ENCODE data around the gene MAP6. TPM values are rescaled to one million over a fixed set of nuclear protein-coding genes. Genes with fewer than 3 reads are reported as not detected.

The MAP6 gene
- total RNA-seq, 1 donor from 2014 or later, result 26.4 TPM

DNA sequence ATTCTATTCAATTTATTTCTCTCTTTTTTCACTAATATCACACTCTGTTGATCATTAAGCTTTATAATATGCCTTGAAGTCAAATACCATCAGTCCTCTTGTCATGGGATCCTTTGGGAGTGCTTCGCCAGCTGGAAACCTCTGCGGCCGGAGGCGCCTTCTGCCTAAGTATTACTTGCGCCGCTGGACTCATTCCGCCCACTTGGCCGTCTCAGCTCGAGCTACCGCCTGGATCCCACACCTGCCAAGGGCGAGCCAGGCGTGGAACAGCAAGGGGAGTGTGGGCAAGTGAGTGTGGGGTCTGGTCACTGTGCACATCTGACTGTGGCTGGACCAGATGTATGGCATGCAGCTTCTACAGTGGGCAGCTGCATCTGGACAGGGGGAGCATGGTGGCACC lies 9.1 kb upstream of the MAP6 start:
- Mint-ChIP-seq H3K4me1 (ENCODE audit: low read depth) (no peaks in the 10 kb centered on the region), H3K9me3 (ENCODE audit: low read depth) (peaks cover 9% of the 10 kb centered on the region), H3K4me3 (ENCODE audit: unreplicated experiment) (no peak overlapping the region), H3K27ac (ENCODE audit: unreplicated experiment) (no peak overlapping the region), H3K36me3 (ENCODE audit: low read depth) (no peaks in the 10 kb centered on the region), H3K27me3 (ENCODE audit: low read depth) (peaks cover 35% of the 10 kb centered on the region)
- TF ChIP-seq, protein P1, sequence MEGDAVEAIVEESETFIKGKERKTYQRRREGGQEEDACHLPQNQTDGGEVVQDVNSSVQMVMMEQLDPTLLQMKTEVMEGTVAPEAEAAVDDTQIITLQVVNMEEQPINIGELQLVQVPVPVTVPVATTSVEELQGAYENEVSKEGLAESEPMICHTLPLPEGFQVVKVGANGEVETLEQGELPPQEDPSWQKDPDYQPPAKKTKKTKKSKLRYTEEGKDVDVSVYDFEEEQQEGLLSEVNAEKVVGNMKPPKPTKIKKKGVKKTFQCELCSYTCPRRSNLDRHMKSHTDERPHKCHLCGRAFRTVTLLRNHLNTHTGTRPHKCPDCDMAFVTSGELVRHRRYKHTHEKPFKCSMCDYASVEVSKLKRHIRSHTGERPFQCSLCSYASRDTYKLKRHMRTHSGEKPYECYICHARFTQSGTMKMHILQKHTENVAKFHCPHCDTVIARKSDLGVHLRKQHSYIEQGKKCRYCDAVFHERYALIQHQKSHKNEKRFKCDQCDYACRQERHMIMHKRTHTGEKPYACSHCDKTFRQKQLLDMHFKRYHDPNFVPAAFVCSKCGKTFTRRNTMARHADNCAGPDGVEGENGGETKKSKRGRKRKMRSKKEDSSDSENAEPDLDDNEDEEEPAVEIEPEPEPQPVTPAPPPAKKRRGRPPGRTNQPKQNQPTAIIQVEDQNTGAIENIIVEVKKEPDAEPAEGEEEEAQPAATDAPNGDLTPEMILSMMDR (IDR thresholded peaks at IDR 0.05), result no peak
- DNase-seq (ENCODE audit: low spot score), result no peak

DNA sequence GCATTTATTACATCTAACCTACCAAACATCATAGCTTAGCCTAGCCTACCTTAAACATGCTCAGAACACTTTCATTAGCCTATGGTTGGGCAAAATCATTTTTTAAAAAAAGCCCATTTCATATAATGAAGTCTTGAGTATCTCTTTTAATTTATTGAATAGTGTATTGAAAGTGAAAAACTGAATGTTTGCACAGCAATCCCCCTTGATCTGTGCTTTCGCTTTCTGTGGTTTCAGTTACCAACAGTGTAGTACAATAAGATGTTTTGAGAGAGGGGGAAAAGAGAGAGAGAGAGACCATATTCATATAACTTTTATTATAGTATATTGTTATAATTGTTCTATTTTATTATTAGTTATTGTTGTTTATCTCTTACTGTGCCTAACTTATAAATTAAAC lies 8.4 kb upstream of the MAP6 start:
- Mint-ChIP-seq H3K4me1 (ENCODE audit: low read depth) (no peaks in the 10 kb centered on the region), H3K9me3 (ENCODE audit: low read depth) (peaks cover 5% of the 10 kb centered on the region), H3K27me3 (ENCODE audit: low read depth) (peaks cover 37% of the 10 kb centered on the region), H3K27ac (ENCODE audit: unreplicated experiment) (no peak overlapping the region), H3K36me3 (ENCODE audit: low read depth) (no peaks in the 10 kb centered on the region), H3K4me3 (ENCODE audit: unreplicated experiment) (no peak overlapping the region)
- no peak for DNase-seq (ENCODE audit: low spot score)
- TF ChIP-seq, protein P1 (IDR thresholded peaks at IDR 0.05), result no peak

- Mint-ChIP-seq H3K27me3 (ENCODE audit: low read depth) (peaks cover 47% of the 10 kb centered on the region), H3K4me3 (ENCODE audit: unreplicated experiment) (no peak overlapping the region), H3K27ac (ENCODE audit: unreplicated experiment) (no peak overlapping the region), H3K9me3 (ENCODE audit: low read depth) (peaks cover 5% of the 10 kb centered on the region), H3K36me3 (ENCODE audit: low read depth) (peaks cover 2% of the 10 kb centered on the region), H3K4me1 (ENCODE audit: low read depth) (no peaks in the 10 kb centered on the region)
- DNase-seq (ENCODE audit: low spot score), result no peak
- TF ChIP-seq, protein P1 (IDR thresholded peaks at IDR 0.05), result no peak
Measured at GRCh38 chr11:75673977-75674582, 5.2 kb upstream of the MAP6 start.

DNA sequence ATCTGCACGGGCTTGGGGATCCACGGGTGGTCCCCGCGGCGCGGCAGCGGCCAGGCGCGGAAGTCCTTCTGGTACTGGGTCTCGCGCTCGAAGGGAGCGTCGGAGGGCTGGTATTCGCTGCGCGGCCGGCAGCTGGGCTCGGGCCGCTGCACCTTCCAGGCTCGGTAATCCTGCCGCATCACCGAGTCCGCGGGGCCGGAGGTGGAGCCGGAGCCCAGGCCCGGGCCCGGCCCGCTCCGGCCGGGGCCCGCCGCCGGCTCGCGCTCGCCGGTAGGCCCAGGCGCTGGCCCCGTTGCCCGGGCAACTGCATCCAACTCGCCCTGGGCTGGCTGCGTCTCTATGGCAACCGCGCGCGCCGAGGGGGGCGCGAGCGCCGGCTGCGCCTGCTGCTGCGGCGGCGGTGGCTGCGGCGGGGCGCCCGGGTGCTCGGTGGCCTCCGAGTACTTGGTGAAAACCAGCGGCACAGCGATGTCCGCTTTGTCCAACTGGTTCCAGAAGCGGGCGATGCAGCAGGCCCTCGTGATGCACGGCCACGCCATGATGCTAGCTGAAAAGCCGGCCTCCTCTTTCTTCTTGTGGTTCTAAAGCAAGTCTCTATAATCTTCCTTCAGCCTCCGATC lies 897 bp downstream of the MAP6 start:
- H3K27me3 Mint-ChIP-seq (ENCODE audit: low read depth), result peaks cover 37% of the 10 kb centered on the region
- no peaks in the 10 kb centered on the region for H3K9me3 Mint-ChIP-seq (ENCODE audit: low read depth)
- peak overlapping the region; percentile 88 for H3K4me3 Mint-ChIP-seq (ENCODE audit: unreplicated experiment)
- H3K36me3 Mint-ChIP-seq (ENCODE audit: low read depth), result peaks cover 2% of the 10 kb centered on the region
- TF ChIP-seq, protein P1 (IDR thresholded peaks at IDR 0.05), result no peak
- H3K4me1 Mint-ChIP-seq (ENCODE audit: low read depth), result peaks cover 15% of the 10 kb centered on the region
- DNase-seq (ENCODE audit: low spot score), result no peak
- H3K27ac Mint-ChIP-seq (ENCODE audit: unreplicated experiment), result peak overlapping the region; percentile 92

GRCh38 chr11:75667255-75667830 lies 1.5 kb downstream of the MAP6 start:
- Mint-ChIP-seq H3K9me3 (ENCODE audit: low read depth) (no peaks in the 10 kb centered on the region), H3K36me3 (ENCODE audit: low read depth) (peaks cover 2% of the 10 kb centered on the region), H3K4me3 (ENCODE audit: unreplicated experiment) (peak overlapping the region; percentile 65), H3K27me3 (ENCODE audit: low read depth) (peaks cover 33% of the 10 kb centered on the region), H3K27ac (ENCODE audit: unreplicated experiment) (peak overlapping the region; percentile 62), H3K4me1 (ENCODE audit: low read depth) (peaks cover 15% of the 10 kb centered on the region)
- TF ChIP-seq, protein P1 (IDR thresholded peaks at IDR 0.05), result peak; percentile 26
- DNase-seq (ENCODE audit: low spot score), result no peak

Measured in chondrocyte (in vitro differentiated cells).